Islet precursor cell (in vitro differentiated cells): ENCODE measurements around the gene CAST.
"Not testable (repeated sequence)": the region's sequence is repeated elsewhere in the genome, so short reads cannot be mapped to it uniquely, and the experiment has no call there.

Experiments
- DNase-seq: peaks from one replicate; pipeline ENCODE4 v3.0.0-alpha.2; 2018

The CAST gene, protein sequence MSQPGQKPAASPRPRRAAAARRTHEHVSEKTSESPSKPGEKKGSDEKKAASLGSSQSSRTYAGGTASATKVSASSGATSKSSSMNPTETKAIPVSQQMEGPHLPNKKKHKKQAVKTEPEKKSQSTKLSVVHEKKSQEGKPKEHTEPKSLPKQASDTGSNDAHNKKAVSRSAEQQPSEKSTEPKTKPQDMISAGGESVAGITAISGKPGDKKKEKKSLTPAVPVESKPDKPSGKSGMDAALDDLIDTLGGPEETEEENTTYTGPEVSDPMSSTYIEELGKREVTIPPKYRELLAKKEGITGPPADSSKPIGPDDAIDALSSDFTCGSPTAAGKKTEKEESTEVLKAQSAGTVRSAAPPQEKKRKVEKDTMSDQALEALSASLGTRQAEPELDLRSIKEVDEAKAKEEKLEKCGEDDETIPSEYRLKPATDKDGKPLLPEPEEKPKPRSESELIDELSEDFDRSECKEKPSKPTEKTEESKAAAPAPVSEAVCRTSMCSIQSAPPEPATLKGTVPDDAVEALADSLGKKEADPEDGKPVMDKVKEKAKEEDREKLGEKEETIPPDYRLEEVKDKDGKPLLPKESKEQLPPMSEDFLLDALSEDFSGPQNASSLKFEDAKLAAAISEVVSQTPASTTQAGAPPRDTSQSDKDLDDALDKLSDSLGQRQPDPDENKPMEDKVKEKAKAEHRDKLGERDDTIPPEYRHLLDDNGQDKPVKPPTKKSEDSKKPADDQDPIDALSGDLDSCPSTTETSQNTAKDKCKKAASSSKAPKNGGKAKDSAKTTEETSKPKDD

DNA sequence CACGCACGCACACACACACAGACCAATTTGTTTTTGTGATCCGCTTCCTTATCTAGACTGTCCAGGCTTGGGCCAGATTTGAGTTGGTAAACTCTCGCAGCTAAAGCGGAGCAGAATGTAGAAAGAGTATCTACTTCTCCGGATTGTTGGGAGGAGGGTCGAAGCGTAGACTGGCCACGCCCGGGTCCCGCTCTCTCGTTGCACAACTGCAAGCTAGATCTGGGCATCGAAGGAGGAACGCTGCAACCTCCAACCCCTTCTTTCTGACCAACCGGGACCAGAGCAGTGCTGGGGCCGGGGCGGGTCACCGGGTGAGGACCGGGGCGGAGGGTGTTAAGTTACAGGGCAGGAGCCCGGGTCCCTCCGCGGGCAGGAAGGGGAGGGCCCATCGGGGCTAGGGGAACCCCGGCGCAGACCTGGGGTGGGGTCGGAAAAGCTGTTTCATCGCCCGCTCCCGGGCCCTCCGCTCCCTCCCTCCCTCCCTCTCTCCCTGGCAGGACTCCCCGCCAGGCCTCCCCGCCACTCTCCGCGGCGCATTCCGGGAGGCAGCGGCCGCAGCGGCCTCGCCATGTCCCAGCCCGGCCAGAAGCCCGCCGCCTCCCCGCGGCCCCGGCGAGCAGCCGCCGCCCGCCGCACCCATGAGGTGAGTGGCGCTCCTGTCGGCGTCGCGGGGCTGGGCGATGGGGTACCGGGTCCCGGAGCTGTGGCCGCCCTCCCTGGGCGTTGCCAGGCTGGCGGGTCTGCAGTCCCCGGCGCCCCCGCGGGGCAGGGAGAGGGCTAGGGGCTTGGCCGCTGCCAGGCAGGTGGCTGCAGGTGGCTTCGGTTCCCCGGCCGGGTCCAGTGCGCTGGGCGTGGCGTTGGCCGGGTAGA is at the start of gene CAST:
CAST (plus strand) TSS at position 522 of the 870 bp plus-strand sequence; CDS start at position 569, 47 bp downstream.
- peak; percentile 97 for DNase-seq

DNA sequence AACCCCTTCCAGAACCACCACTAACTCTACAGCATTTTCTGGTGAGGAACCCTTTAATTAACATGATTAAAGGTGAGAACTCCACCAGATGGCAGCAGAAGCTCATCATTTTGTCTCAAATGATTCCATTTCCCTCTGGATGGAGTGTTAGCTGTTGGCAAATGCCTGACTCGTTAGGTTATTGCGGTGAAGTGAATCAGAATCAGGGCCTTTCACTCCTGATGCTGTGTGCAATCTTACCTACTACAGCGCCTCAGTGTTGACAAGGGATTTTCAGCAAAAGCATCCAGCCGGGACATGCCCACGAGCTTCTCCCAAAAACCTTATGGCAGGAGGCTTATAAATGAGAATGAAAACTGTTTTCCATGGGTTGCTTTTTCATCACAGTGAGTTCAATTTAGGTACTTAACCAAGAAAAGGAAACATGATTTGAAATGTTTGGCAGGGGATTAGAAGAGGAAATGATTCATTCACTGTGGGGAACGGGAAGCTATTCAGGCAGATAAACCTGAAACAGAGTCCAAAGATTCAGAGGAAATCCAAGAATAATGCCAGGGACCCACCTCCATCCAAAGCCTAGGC is 48.0 kb upstream of the CAST start:
- DNase-seq = peak; percentile 67

DNA sequence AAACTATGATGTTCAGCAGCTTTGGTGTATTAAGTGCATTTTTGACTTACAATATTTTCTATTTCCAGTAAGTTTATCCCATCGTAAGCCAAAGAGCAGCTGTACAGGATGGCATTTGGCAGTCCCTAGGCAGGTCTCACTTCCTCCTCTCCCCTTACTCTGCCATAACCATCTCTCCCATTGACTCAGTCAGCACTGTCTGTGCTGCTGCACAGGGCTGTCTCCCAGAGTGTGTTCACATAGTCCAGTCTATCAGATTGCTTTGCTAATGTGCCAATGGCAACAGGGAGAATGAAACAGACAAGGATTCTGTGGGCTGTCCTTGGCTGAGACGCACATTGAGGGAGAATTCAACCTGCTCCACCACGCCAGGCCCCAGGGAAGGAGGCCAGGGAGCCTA is 47.0 kb upstream of the CAST start:
- no peak for DNase-seq

DNA sequence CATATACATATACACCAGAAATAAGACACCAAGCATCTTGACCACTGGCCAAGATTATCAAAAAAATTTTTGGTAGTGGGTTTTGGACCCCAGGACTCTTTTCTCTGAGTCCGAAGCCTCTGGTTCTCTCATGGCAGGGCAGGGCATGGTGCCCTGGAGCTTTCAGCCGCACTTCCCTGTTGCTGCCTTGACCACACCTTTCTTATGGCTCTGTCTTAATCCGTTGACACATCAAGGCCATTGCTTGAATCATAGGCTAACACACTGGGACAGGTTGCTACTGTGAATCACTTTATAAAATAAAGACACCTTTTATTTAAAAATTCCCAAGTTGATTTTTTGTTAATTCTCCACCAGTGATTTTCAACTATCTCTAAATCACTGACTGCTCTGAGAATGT is 45.4 kb upstream of the CAST start:
- no peak for DNase-seq

DNA sequence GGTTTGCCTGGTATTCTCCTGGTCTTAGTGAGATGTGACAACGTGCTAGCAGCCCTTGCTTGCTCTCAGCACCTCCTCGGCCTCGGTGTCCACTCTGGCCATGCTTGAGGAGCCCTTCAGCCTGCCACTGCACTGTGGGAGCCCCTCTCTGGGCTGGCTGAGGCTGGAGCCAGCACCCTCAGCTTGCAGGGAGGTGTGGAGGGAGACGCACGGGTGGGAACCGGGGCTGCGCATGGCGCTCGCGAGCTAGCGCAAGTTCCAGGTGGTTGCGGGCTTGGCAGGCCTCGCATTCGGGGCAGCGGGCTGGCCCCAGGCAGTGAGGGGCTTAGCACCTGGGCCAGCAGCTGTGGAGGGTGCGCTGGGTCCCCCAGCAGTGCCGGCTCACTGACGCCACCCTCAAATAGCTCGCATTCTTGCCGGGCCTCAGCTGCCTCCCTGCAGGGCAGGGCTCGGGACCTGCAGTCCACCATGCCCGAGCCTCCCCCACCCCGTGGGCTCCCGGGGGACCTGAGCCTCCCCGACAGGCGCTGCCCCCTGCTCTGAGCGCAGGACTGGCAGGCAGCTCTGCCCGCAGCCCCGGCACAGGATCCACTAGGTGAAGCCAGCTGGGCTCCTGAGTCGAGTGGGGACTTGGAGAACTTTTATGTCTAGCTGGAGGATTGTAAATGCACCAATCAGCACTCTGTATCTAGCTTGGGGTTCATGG is 43.7 kb upstream of the CAST start:
- DNase-seq = not testable (repeated sequence)

DNA sequence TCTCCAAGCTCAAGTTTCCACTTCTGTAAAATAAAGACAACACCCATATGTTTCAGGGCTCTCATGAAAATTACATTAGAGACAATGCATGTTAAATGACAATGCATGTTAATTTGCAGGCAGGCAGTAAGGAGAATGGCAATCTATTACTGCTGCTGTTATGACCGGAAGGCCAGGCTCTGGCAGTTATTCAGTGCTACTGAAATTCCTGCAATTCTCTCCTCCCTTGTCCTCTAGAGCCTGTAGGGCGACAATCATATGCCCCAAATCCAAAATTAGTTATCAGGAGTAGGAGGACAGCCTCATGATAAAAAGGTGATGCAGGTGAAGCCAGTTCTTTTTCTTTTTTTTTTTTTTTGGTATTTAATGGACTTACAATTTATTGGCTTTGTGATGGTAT is 42.2 kb upstream of the CAST start:
- DNase-seq = no peak

DNA sequence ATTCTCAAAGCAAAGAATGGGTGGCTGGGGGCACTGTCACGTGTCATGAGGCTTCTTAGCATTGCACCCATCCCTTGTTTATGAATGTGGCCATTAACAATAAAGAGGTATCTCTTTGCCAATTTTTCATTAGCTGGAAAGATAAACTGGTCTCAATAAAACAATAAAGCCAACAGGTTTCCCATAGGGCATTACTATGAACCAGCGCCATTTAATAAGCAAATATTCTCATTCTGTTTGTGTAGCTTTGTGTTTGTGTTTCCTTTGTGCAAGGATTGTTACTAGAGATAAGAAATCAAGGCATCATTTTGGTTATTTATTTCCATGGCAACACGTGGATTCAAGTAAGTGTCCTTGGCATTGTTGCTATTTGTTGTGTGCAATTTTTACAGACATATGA is 37.6 kb upstream of the CAST start:
- no peak for DNase-seq

DNA sequence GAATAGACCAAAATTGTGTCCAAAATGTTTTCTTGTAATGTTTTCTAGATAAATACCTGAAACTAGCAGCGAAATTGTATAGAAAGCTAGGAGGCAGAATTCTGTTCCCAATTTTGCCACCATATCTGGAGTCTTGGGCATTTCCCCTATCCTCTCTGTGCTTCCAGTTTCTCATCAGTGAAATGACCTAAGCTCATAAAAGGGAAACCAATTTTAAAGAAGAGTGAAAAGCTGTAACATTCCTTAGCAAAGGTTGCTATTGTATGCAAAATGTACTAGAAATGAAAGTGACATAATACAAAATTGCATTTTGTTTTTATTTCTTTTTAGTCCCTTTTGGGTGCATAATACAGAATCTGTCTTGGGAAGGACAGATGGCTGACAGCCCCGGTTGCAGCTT is 36.8 kb upstream of the CAST start:
- no peak for DNase-seq

DNA sequence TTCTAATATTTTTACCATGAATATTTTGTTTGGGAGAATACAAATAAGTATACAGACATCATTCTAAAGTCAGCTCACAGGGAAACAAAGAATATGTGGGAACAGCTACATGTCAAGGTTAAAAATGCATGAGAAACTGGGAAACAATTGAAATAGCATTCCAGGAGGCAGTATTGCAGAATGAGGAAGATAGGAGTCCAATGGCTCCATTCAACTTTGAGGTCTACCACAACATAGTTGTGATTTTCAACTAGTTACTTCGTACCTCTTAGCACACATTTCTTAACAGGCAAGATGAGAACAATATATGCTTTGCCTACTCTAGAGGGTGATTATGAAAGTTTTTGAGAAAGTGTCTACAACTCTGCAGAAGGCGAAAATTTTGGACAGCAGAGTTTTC is 35.2 kb upstream of the CAST start:
- no peak for DNase-seq

DNA sequence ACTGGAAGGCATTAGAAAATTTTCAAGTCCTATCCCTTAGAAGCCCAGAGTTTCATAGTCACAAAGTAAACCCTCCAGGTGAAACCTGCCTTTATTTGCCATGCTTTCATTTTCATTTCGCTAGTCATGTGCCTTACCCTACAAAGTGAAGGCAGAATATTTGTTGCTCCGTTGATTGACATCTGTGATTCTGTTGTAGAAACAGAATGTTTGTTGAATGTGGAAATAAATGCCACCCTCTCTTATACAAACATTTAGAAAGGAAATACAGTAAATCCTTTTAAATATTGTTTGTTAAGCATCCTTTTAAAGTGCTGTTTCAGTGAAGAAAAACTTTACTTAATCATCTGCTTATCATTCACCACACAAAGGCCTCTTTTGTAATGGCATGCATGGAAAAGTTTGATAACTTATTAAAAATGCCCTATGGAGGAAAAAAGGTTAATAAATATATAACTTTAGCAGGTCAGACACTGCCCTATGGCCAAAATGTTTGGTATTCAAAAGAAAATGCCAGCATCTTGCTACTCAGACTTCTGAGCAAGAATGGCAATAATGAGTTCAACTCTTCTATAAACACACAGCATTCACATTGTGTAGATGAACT is 34.3 kb upstream of the CAST start:
- DNase-seq = no peak

DNA sequence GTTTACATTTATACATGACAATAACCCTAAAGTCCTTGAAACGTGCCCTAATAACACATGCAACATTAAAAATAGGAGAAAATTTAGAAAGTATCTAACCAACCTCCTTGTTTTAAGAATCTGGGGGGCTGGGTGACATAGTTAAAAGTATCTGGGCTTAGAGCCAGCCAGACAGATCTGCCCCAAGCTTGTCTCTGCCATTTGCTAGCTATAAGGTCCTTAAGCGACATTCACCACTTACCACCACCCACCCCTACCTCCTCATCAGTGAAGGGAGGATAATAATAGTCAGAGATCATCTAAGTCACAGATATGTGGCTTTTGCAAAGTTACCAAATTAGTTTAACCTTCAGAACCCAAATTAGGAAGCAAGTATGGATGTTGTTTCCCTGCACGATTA is 33.8 kb upstream of the CAST start:
- no peak for DNase-seq

DNA sequence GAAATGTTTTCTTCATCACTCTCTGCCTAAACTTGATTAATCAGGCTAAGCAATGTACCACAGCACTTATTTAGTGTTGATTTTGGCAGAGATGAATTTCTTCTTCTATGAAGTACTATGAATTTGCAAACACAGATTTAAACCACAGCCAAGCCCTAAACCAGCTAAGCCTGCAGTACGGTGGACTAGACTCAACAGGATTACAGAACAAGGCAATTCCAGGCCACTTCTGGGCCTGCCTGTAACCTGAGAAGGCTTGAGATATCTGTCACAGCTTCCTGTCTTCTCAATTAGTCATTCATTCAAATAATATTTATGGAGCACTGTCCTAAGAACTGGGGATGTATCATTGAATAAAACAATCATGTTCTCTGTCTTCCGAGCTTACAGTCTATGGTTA is 32.4 kb upstream of the CAST start:
- DNase-seq = peak; percentile 69

DNA sequence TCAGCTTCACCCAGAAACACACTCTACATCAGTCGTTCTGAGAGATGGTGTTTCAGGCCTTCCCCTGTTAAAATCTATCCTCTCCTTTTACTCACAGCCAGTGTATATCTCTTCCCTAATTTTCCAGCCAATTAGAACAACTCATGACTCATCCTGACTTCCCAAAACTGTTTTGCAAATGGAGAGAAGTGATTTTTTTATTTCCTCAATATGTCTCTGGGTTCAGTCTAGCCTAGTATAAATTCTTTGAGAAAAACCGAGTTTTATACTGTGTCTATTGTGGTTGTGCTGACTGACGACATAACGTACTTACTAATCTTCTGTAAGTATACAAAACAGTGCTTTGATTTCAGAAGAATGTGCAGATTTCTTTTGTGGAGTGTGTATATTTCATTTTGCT is 28.4 kb upstream of the CAST start:
- no peak for DNase-seq

DNA sequence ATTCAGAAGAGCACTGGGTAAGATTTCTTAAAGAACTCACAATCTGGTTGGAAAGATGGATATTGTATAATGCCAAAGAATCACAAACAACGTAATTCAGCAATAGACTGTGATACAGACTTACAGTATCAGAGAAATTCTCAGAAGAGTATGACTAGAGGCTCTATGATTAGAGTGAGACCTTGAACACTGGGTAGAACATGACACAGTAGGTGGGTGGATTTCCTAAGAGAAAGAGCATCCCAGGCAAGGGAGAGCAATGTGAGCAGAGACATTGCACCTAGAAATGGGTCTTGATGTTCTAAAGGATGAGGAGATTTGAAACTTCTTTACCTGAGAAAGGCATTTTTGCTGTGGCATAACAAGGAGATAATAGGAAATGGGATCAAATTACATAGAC is 27.3 kb upstream of the CAST start:
- no peak for DNase-seq

DNA sequence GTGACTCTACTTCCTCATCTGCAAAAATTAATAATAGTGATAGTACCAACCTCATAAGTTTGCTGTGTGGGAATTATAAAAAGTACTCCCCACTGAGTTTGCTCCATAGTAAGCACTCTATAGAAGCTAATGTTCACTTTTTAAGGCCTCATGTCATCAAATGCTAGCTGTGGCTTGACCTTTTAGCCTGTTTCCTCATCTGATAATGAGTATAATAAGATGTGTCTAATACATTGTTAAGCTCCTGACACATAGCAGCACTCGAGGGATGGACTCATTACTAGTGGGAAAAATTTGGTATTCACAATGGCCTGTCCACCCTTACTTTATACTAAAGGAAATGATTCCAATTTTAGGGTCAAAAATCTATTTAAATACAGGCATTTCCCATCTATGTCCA is 26.1 kb upstream of the CAST start:
- DNase-seq = no peak

DNA sequence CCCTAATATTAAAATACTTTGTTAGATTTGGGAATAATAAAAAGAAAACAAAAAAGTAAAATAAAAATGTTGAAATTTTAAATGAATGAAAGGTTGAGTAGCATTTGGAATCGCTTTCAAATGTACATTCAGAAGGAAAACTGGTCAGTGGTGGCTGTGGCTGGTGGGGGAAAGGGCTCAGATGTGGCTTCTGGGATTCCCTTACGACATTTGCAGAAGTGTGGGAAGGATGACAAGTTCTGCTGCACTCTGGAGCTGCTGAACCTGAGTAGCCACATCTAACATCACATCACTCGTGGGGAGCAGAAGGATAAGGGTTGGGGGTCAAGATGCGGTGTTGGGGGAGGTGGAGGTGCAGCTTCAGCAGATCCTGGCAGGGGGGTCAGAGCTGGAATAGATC is 25.6 kb upstream of the CAST start:
- DNase-seq = no peak

DNA sequence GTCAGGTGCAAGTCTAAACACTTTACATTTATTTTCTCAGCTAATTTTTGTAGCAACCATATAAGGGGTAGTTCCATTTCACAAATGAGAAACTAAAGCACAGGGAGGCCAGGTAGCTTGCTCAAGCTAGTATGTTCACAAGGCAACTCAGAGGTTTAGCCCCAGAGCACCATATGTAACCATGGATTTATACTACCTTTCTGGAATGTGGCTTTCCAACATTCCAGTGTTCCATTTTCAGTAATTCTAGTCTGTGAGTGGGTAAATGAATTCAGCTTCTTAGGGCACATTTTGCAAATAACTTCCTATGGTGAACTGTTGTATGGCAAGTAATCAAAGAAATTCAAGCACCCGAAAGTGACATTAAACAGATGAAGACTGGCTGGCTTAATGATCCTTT is 25.0 kb upstream of the CAST start:
- peak; percentile 58 for DNase-seq

DNA sequence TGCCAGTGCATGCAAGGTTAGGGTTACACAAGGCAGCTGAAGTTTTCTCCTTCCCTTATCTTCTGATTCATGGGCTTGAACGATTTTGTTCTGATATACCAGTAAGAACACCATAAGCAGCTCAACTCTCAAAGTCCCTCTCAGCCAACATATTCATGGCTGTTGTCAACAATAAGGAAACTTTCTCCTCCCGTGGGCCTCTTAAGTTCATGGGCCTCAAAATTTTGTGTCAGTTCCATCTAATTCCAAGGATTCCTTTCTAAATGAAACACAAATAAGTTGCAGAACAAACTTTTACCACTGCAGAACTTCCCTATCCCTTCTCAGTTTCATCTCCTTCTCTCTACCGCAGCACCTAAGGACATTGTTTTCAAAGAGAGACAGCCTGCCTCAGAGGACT is 23.6 kb upstream of the CAST start:
- DNase-seq = no peak

DNA sequence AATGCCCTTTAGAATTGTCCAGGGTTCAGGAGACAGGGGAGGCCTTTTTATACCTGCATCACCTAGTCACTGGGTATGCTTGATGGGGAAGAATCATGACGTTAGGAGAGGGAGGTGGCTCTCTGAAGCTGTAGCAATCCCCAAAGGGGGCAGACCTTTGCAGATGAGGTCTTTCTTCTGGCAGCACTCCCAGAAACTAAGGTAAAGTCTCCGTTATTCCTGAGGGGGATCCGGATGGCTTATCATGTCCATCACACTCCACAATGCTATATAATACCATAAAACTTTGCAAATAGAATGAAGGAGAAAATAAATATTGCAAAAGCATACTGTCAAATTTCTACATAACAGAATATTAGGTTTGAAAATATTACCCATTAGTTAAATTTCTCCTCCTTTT is 21.5 kb upstream of the CAST start:
- no peak for DNase-seq

DNA sequence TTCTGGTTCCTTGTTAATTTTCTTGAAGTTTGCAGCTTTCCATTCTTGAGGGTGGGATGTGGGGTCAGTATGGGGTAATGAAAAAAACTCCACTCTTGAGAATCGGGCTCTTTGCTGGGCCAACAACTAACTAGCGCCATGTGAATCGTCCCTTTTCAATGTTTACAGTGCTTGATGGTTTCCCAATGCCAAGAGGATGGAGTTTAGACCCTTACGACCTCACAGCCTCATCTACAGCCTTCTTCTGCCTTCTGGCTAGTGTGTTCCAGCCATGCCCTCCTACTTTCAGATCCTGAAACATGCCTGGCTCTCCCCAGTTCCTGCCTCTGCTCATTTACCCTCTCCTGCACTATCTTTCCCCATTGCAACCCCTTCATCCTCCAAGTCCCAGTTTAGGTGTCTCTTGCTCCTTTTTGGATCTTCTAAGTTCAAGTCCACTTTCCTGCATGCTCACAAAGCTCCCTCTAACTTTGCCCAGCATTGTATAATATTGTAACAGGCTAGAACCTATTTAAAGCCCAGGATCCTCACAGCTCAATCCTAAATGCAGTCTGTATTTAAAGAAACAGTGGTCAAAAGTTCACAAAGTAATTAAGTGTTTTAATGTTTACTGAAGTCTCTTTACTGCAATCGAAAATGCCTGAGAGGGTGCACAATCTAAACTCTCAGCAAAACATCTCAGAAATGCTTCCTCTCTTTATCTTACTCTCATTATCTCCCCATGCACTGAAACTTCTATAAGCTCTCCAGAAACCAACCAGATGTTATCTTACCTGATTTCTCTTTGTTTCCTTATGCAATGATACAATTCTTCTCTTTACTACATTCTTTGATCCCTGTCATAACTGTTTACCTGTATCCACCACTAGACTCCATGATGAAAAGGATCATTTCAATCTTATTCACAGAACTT is 20.6 kb upstream of the CAST start:
- no peak for DNase-seq

DNA sequence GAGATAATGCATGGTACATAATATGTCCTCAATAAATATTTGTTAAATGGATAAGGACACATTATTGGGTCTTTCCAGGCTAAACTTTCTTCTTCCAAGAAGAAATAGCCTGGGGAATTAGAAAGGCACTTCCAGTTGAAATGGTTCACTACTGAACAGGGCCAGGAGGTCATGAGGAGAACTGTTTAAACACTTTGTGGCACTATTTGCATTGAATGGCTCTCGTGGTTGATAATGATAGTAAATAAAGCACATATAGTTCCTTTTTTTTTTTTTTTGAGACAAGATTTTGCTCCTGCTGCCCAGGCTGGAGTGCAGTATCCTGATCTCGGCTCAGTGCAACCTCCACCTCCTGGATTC is 19.9 kb upstream of the CAST start:
- DNase-seq = no peak
